ENCODE results near the gene STRBP.

GRCh38 chr9:123299558-123300126 lies 31.3 kb upstream of the STRBP start:
- TF ChIP-seq CTCF (IDR thresholded peaks at IDR 0.05) (no peak), POLR2A (IDR thresholded peaks at IDR 0.05) (no peak)
